ENCODE measurements around the gene SCIMP. TPM values are rescaled to one million over a fixed set of nuclear protein-coding genes. Genes with fewer than 3 reads are reported as not detected.

SCIMP gene
- polyA plus RNA-seq, 1 donor from 2014 or later: not detected

DNA sequence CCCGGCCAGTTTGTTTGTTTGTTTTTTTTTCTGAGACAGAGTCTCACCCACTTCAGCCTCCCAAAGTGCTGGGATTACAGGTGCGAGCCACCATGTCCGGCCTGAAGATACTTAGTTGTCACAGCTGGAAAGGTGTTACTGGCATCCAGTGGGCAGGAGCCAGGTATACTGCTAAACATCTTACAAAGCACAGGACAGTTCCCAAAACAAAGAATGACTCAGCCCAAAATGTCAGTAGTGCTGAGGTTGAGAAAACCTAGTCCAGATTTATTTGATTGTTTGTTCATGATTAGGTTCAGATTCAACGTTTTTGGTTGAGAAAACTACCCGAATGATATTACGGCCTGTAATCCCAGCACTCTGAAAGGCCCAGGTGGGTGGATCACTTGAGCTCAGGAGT is 28.8 kb upstream of the SCIMP start:
- TF ChIP-seq EZH2 (IDR thresholded peaks at IDR 0.05; ENCODE audit: borderline replicate concordance, insufficient read depth, low read length, poor library complexity, severe bottlenecking): no peak
- no peak for TF ChIP-seq RAD21 (conservative IDR thresholded peaks at IDR 0.05)
- no peak for TF ChIP-seq TAF1 (IDR thresholded peaks at IDR 0.05; ENCODE audit: low read depth)
- no peak for TF ChIP-seq REST (IDR thresholded peaks at IDR 0.05; ENCODE audit: borderline replicate concordance)
- TF ChIP-seq POLR2AphosphoS5 (IDR thresholded peaks at IDR 0.05): no peak
- TF ChIP-seq, protein P1, sequence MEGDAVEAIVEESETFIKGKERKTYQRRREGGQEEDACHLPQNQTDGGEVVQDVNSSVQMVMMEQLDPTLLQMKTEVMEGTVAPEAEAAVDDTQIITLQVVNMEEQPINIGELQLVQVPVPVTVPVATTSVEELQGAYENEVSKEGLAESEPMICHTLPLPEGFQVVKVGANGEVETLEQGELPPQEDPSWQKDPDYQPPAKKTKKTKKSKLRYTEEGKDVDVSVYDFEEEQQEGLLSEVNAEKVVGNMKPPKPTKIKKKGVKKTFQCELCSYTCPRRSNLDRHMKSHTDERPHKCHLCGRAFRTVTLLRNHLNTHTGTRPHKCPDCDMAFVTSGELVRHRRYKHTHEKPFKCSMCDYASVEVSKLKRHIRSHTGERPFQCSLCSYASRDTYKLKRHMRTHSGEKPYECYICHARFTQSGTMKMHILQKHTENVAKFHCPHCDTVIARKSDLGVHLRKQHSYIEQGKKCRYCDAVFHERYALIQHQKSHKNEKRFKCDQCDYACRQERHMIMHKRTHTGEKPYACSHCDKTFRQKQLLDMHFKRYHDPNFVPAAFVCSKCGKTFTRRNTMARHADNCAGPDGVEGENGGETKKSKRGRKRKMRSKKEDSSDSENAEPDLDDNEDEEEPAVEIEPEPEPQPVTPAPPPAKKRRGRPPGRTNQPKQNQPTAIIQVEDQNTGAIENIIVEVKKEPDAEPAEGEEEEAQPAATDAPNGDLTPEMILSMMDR (IDR thresholded peaks at IDR 0.05; ENCODE audit: poor library complexity, severe bottlenecking): no peak
- TF ChIP-seq MXI1 (conservative IDR thresholded peaks at IDR 0.05; ENCODE audit: poor library complexity, severe bottlenecking): no peak
- TF ChIP-seq EP300 (conservative IDR thresholded peaks at IDR 0.05; ENCODE audit: poor library complexity, severe bottlenecking): no peak
- TF ChIP-seq SMC3 (conservative IDR thresholded peaks at IDR 0.05; ENCODE audit: poor library complexity): no peak
- Histone ChIP-seq H3K27me3 (ENCODE audit: insufficient read depth, low read depth, low read length) (no peaks in the 10 kb centered on the region), H4K20me1 (ENCODE audit: insufficient read depth) (no peaks in the 10 kb centered on the region), H3K4me3 (ENCODE audit: low read length) (no peak overlapping the region), H3K36me3 (ENCODE audit: insufficient read depth, low read length) (no peaks in the 10 kb centered on the region), H3F3A (ENCODE audit: insufficient read depth, low read length, poor library complexity, severe bottlenecking) (no peaks in the 10 kb centered on the region), H3K9me3 (ENCODE audit: low read length) (no peaks in the 10 kb centered on the region), H3K27ac (ENCODE audit: low read length) (no peak overlapping the region), H3K79me2 (replicated peaks; ENCODE audit: insufficient read depth, low read length) (no peaks in the 10 kb centered on the region), H2AFZ (ENCODE audit: low read depth, low read length) (no peak overlapping the region), H3K9ac (ENCODE audit: low read length) (no peak overlapping the region), H3K9me2 (ENCODE audit: insufficient read depth, low read length) (no peaks in the 10 kb centered on the region), H3K4me2 (ENCODE audit: low read length) (no peak overlapping the region)

GRCh38 chr17:5262416-5262991 is 27.8 kb upstream of the SCIMP start:
- Histone ChIP-seq H3F3A (ENCODE audit: insufficient read depth, low read length, poor library complexity, severe bottlenecking) (no peaks in the 10 kb centered on the region), H3K4me2 (ENCODE audit: low read length) (no peak overlapping the region), H3K9me2 (ENCODE audit: insufficient read depth, low read length) (no peaks in the 10 kb centered on the region), H3K36me3 (ENCODE audit: insufficient read depth, low read length) (no peaks in the 10 kb centered on the region), H3K9me3 (ENCODE audit: low read length) (no peaks in the 10 kb centered on the region), H2AFZ (ENCODE audit: low read depth, low read length) (no peak overlapping the region), H4K20me1 (ENCODE audit: insufficient read depth) (no peaks in the 10 kb centered on the region), H3K9ac (ENCODE audit: low read length) (no peak overlapping the region), H3K27ac (ENCODE audit: low read length) (no peak overlapping the region), H3K27me3 (ENCODE audit: insufficient read depth, low read depth, low read length) (no peaks in the 10 kb centered on the region), H3K79me2 (replicated peaks; ENCODE audit: insufficient read depth, low read length) (no peaks in the 10 kb centered on the region), H3K4me3 (ENCODE audit: low read length) (no peak overlapping the region)
- TF ChIP-seq MXI1 (conservative IDR thresholded peaks at IDR 0.05; ENCODE audit: poor library complexity, severe bottlenecking): no peak
- TF ChIP-seq, protein P1 (IDR thresholded peaks at IDR 0.05; ENCODE audit: poor library complexity, severe bottlenecking): no peak

Data from neural cell (in vitro differentiated cells).